GM12874 (cell line): Measurements from ENCODE around the gene FBLN7.

ENCODE experiments used
- CTCF ChIP-seq: IDR thresholded peaks from 2 replicates; pipeline ENCODE4 v1.5.1; 2011; ENCODE audit warnings: low read depth, mild to moderate bottlenecking, control low read depth, low read length, moderate library complexity; ENCODE audit not compliant: insufficient read depth

Gene FBLN7

GRCh38 chr2:112216167-112216566, 78.0 kb downstream of the FBLN7 start:
- TF ChIP-seq CTCF, result no peak

GRCh38 chr2:112217854-112218253, 79.7 kb downstream of the FBLN7 start:
- no peak for TF ChIP-seq CTCF

GRCh38 chr2:112220186-112220585, 82.0 kb downstream of the FBLN7 start:
- no peak for TF ChIP-seq CTCF

- no peak for TF ChIP-seq CTCF
Observed at GRCh38 chr2:112220831-112221230, 82.6 kb downstream of the FBLN7 start.

GRCh38 chr2:112229348-112229747, 91.2 kb downstream of the FBLN7 start:
- no peak for TF ChIP-seq CTCF

GRCh38 chr2:112230371-112230770, 92.2 kb downstream of the FBLN7 start:
- TF ChIP-seq CTCF, result no peak
